BLaER1 (cell line): ENCODE measurements around the gene PTPRN2.

ENCODE experiments used
- H3K27ac ChIP-seq: shearing (Covaris generic); formaldehyde crosslinking; 2 replicates; pipeline ENCODE4 v1.8.1; 2022
- H3K27me3 ChIP-seq: shearing (Covaris generic); formaldehyde crosslinking; 2 replicates; pipeline ENCODE4 v1.8.1; 2022
- H3K36me3 ChIP-seq: shearing (Covaris generic); formaldehyde crosslinking; 2 replicates; pipeline ENCODE4 v1.8.1; 2022
- H3K4me1 ChIP-seq: shearing (Covaris generic); formaldehyde crosslinking; 2 replicates; pipeline ENCODE4 v1.8.1; 2022
- H3K4me2 ChIP-seq: shearing (Covaris generic); formaldehyde crosslinking; 2 replicates; pipeline ENCODE4 v1.8.1; 2022
- H3K4me3 ChIP-seq: shearing (Covaris generic); formaldehyde crosslinking; 2 replicates; pipeline ENCODE4 v1.8.1; 2022
- H3K9ac ChIP-seq: shearing (Covaris generic); formaldehyde crosslinking; 2 replicates; pipeline ENCODE4 v1.8.1; 2022
- H3K9me3 ChIP-seq: shearing (Covaris generic); formaldehyde crosslinking; 2 replicates; pipeline ENCODE4 v1.8.1; 2022
- H4K20me1 ChIP-seq: shearing (Covaris generic); formaldehyde crosslinking; 2 replicates; pipeline ENCODE4 v1.8.1; 2022
- Cebpa-rat ChIP-seq: shearing (Covaris generic); IDR thresholded peaks from 2 replicates; pipeline ENCODE4 v1.8.1; 2022

The PTPRN2 gene

GRCh38 chr7:157971501-157971900, 616.1 kb downstream of the PTPRN2 start:
- Histone ChIP-seq H3K36me3 (peaks cover 8% of the 10 kb centered on the region; the same call in 1 of the 2 replicates), H3K9me3 (peaks cover 49% of the 10 kb centered on the region)

GRCh38 chr7:157970744-157971143, 616.9 kb downstream of the PTPRN2 start:
- no peak overlapping the region for H3K9ac ChIP-seq
- H3K36me3 ChIP-seq, result peaks cover 8% of the 10 kb centered on the region; the same call in 1 of the 2 replicates
- peaks cover 46% of the 10 kb centered on the region for H3K9me3 ChIP-seq
- H3K4me2 ChIP-seq, result no peak overlapping the region
- H4K20me1 ChIP-seq, result no peaks in the 10 kb centered on the region
- H3K4me1 ChIP-seq, result peaks cover 5% of the 10 kb centered on the region
- no peak overlapping the region for H3K27ac ChIP-seq
- no peak for TF ChIP-seq Cebpa-rat
- H3K27me3 ChIP-seq, result no peaks in the 10 kb centered on the region
- H3K4me3 ChIP-seq, result no peak overlapping the region

More at GRCh38 chr7:157971501-157971900, 616.1 kb downstream of the PTPRN2 start:
- H3K4me3 ChIP-seq, result no peak overlapping the region
- no peaks in the 10 kb centered on the region for H3K27me3 ChIP-seq
- TF ChIP-seq Cebpa-rat, result no peak
- no peak overlapping the region for H3K9ac ChIP-seq
- no peak overlapping the region for H3K27ac ChIP-seq
- H3K4me1 ChIP-seq, result no peaks in the 10 kb centered on the region
- H4K20me1 ChIP-seq, result no peaks in the 10 kb centered on the region
- no peak overlapping the region for H3K4me2 ChIP-seq

GRCh38 chr7:157969995-157970394, 617.6 kb downstream of the PTPRN2 start:
- H3K27me3 ChIP-seq, result no peaks in the 10 kb centered on the region
- H3K4me2 ChIP-seq, result no peak overlapping the region
- peaks cover 9% of the 10 kb centered on the region for H3K4me1 ChIP-seq
- H3K9me3 ChIP-seq, result peaks cover 39% of the 10 kb centered on the region
- TF ChIP-seq Cebpa-rat, result no peak
- H3K4me3 ChIP-seq, result no peak overlapping the region
- no peak overlapping the region for H3K27ac ChIP-seq
- H3K36me3 ChIP-seq, result peaks cover 8% of the 10 kb centered on the region; the same call in 1 of the 2 replicates
- H3K9ac ChIP-seq, result no peak overlapping the region
- H4K20me1 ChIP-seq, result no peaks in the 10 kb centered on the region

GRCh38 chr7:157966490-157966889, 621.1 kb downstream of the PTPRN2 start:
- no peaks in the 10 kb centered on the region for H3K27me3 ChIP-seq
- no peak overlapping the region for H3K4me2 ChIP-seq

GRCh38 chr7:157964521-157964920, 623.1 kb downstream of the PTPRN2 start:
- Histone ChIP-seq H4K20me1 (no peaks in the 10 kb centered on the region), H3K27me3 (no peaks in the 10 kb centered on the region), H3K4me3 (no peak overlapping the region), H3K27ac (no peak overlapping the region), H3K9ac (no peak overlapping the region), H3K36me3 (no peaks in the 10 kb centered on the region), H3K4me2 (no peak overlapping the region), H3K9me3 (peaks cover 6% of the 10 kb centered on the region; the same call in 1 of the 2 replicates), H3K4me1 (peaks cover 9% of the 10 kb centered on the region)
- no peak for TF ChIP-seq Cebpa-rat

More at GRCh38 chr7:157966490-157966889, 621.1 kb downstream of the PTPRN2 start:
- no peak overlapping the region for H3K4me3 ChIP-seq
- H3K4me1 ChIP-seq, result peaks cover 9% of the 10 kb centered on the region
- H3K27ac ChIP-seq, result no peak overlapping the region
- H3K9ac ChIP-seq, result no peak overlapping the region
- H4K20me1 ChIP-seq, result no peaks in the 10 kb centered on the region
- no peaks in the 10 kb centered on the region for H3K36me3 ChIP-seq
- TF ChIP-seq Cebpa-rat, result no peak
- peaks cover 14% of the 10 kb centered on the region; the same call in 1 of the 2 replicates for H3K9me3 ChIP-seq

- Histone ChIP-seq H3K9me3 (0 out of 2 replicates have a peak, but pooled peaks cover 1% of the 10 kb centered on the region), H3K4me2 (no peak overlapping the region), H3K9ac (no peak overlapping the region), H3K27ac (no peak overlapping the region), H4K20me1 (no peaks in the 10 kb centered on the region), H3K4me1 (peaks cover 9% of the 10 kb centered on the region), H3K4me3 (no peak overlapping the region), H3K27me3 (no peaks in the 10 kb centered on the region), H3K36me3 (no peaks in the 10 kb centered on the region)
- no peak for TF ChIP-seq Cebpa-rat
These were observed 623.6 kb downstream of the PTPRN2 start for GRCh38 chr7:157964016-157964415.

GRCh38 chr7:157963526-157963925, 624.1 kb downstream of the PTPRN2 start:
- H3K9me3 ChIP-seq, result no peaks in the 10 kb centered on the region
- peaks cover 9% of the 10 kb centered on the region for H3K4me1 ChIP-seq
- H3K9ac ChIP-seq, result no peak overlapping the region
- H3K4me2 ChIP-seq, result no peak overlapping the region
- H3K4me3 ChIP-seq, result no peak overlapping the region
- H3K36me3 ChIP-seq, result no peaks in the 10 kb centered on the region
- no peak overlapping the region for H3K27ac ChIP-seq
- no peaks in the 10 kb centered on the region for H3K27me3 ChIP-seq
- no peaks in the 10 kb centered on the region for H4K20me1 ChIP-seq
- TF ChIP-seq Cebpa-rat, result no peak

GRCh38 chr7:157962458-157963306, 624.9 kb downstream of the PTPRN2 start:
- Histone ChIP-seq H4K20me1 (no peaks in the 10 kb centered on the region), H3K36me3 (no peaks in the 10 kb centered on the region), H3K9ac (no peak overlapping the region), H3K4me1 (peaks cover 9% of the 10 kb centered on the region), H3K9me3 (no peaks in the 10 kb centered on the region), H3K27me3 (no peaks in the 10 kb centered on the region), H3K4me2 (no peak overlapping the region), H3K4me3 (no peak overlapping the region), H3K27ac (no peak overlapping the region)
- no peak for TF ChIP-seq Cebpa-rat

- Histone ChIP-seq H3K27me3 (no peaks in the 10 kb centered on the region), H3K36me3 (no peaks in the 10 kb centered on the region), H3K4me3 (no peak overlapping the region), H3K27ac (no peak overlapping the region), H3K9me3 (no peaks in the 10 kb centered on the region), H3K4me1 (peaks cover 9% of the 10 kb centered on the region), H3K4me2 (no peak overlapping the region), H4K20me1 (no peaks in the 10 kb centered on the region), H3K9ac (no peak overlapping the region)
- no peak for TF ChIP-seq Cebpa-rat
These were observed 625.7 kb downstream of the PTPRN2 start for GRCh38 chr7:157961731-157962457.
